IMR-90 (cell line): Measurements from ENCODE around the gene SMC1B. TPM values are rescaled to one million over a fixed set of nuclear protein-coding genes. Genes with fewer than 3 reads are reported as not detected.

Experiments used
- ATAC-seq: fragments of 200-7000 bp; cut with Tn5 transposase; 2 replicates; pipeline ENCODE4 v1.9.1; 2020; ENCODE audit warnings: low read depth, mild to moderate bottlenecking, moderate library complexity
- BruUV-seq: library from RNA; stranded (reverse); fragments of 400-500 nt; replicated peaks from 2 replicates; lab custom pipeline; 2021; lab: Mats Ljungman, UMichigan
- CTCF ChIA-PET: fragments of 300-600 bp; formaldehyde crosslinking; extraction: SDS; loops from one replicate; lab custom pipeline; 2021; ENCODE audit warnings: antibody characterized with exemption; lab: Yijun Ruan, JAX
- POLR2A ChIA-PET: fragments of 300-600 bp; sonication (Branson Sonifier 250); formaldehyde crosslinking; loops from one replicate; lab custom pipeline; 2022; ENCODE audit warnings: antibody characterized with exemption; ENCODE audit not compliant: unreplicated experiment; lab: Charles Lee
- DNase-seq: peaks from one replicate; pipeline ENCODE4 v3.0.0; 2013
- H2AFZ ChIP-seq: replicated peaks from 2 replicates; pipeline ENCODE3; 2013; ENCODE audit warnings: low read length, mild to moderate bottlenecking; ENCODE audit not compliant: poor library complexity
- H2AK5ac ChIP-seq: 2 replicates; pipeline ENCODE4 v1.6.1; 2013; ENCODE audit warnings: low read depth, low read length, inconsistent platforms
- H2AK9ac ChIP-seq: replicated peaks from 2 replicates; pipeline ENCODE3; 2013; ENCODE audit warnings: mild to moderate bottlenecking, low read depth, low read length, moderate library complexity; ENCODE audit not compliant: poor library complexity
- H2BK120ac ChIP-seq: 2 replicates; pipeline ENCODE4 v1.6.1; 2013; ENCODE audit warnings: low read depth, low read length, inconsistent platforms
- H2BK15ac ChIP-seq: 3 replicates; pipeline ENCODE4 v1.6.1; 2013; ENCODE audit warnings: low read depth, low read length, inconsistent platforms
- H2BK20ac ChIP-seq: 2 replicates; pipeline ENCODE4 v1.6.1; 2013; ENCODE audit warnings: low read depth, mild to moderate bottlenecking, inconsistent platforms, low read length, moderate library complexity
- H2BK5ac ChIP-seq: 2 replicates; pipeline ENCODE4 v1.6.1; 2013; ENCODE audit warnings: mild to moderate bottlenecking, low read depth, low read length, inconsistent platforms; ENCODE audit not compliant: poor library complexity, severe bottlenecking
- H3K14ac ChIP-seq: replicated peaks from 2 replicates; pipeline ENCODE4 v1.6.1; 2013; ENCODE audit warnings: low read depth, low read length, inconsistent platforms
- H3K18ac ChIP-seq: 2 replicates; pipeline ENCODE4 v1.6.1; 2013; ENCODE audit warnings: low read depth, low read length, control low read depth
- H3K23ac ChIP-seq: 2 replicates; pipeline ENCODE4 v1.6.1; 2013; ENCODE audit warnings: low read depth, low read length, inconsistent platforms
- H3K27ac ChIP-seq: 2 replicates; pipeline ENCODE4 v1.5.1; 2013; ENCODE audit warnings: mild to moderate bottlenecking, control low read depth, low read length; ENCODE audit not compliant: insufficient read depth
- H3K27me3 ChIP-seq: 2 replicates; pipeline ENCODE4 v1.6.1; 2013; ENCODE audit warnings: low read length; ENCODE audit not compliant: control insufficient read depth, insufficient read depth
- H3K36me3 ChIP-seq: 2 replicates; pipeline ENCODE4 v1.6.1; 2013; ENCODE audit warnings: low read length, mixed read lengths; ENCODE audit not compliant: control insufficient read depth, insufficient read depth
- H3K4ac ChIP-seq: 2 replicates; pipeline ENCODE4 v1.6.1; 2013; ENCODE audit warnings: low read depth, low read length, inconsistent platforms
- H3K4me1 ChIP-seq: 2 replicates; pipeline ENCODE4 v1.6.1; 2013; ENCODE audit warnings: low read length, mixed read lengths; ENCODE audit not compliant: control insufficient read depth, insufficient read depth
- H3K4me2 ChIP-seq: 2 replicates; pipeline ENCODE4 v1.6.1; 2013; ENCODE audit warnings: low read depth, mild to moderate bottlenecking, control low read depth, low read length, moderate library complexity
- H3K4me3 ChIP-seq: 2 replicates; pipeline ENCODE4 v1.5.1; 2013; ENCODE audit warnings: low read depth, mild to moderate bottlenecking, control low read depth, low read length, moderate library complexity; ENCODE audit not compliant: insufficient read depth
- H3K56ac ChIP-seq: 2 replicates; pipeline ENCODE4 v1.6.1; 2013; ENCODE audit warnings: low read length, inconsistent platforms; ENCODE audit not compliant: insufficient read depth; ENCODE audit errors: extremely low read depth
- H3K79me1 ChIP-seq, 2 experiments: 2 replicates each; pipeline ENCODE4 v1.6.1; 2013; ENCODE audit warnings: low read length in 2 of 2, inconsistent platforms in 1 of 2, low read depth in 1 of 2
- H3K9ac ChIP-seq: 2 replicates; pipeline ENCODE4 v1.6.1; 2013; ENCODE audit warnings: low read depth, low read length, control low read depth
- H3K9me1 ChIP-seq: 2 replicates; pipeline ENCODE4 v1.6.1; 2013; ENCODE audit warnings: low read length, inconsistent platforms; ENCODE audit not compliant: insufficient read depth
- H3K9me3 ChIP-seq: 2 replicates; pipeline ENCODE4 v1.6.1; 2013; ENCODE audit warnings: low read length; ENCODE audit not compliant: control insufficient read depth, insufficient read depth
- H4K20me1 ChIP-seq: 2 replicates; pipeline ENCODE4 v1.6.1; 2013; ENCODE audit warnings: low read length, inconsistent platforms; ENCODE audit not compliant: insufficient read depth
- H4K5ac ChIP-seq: 2 replicates; pipeline ENCODE4 v1.6.1; 2013; ENCODE audit warnings: mild to moderate bottlenecking, low read depth, low read length, control low read depth
- H4K8ac ChIP-seq, 2 experiments: 2 replicates each; pipeline ENCODE4 v1.6.1; 2013; ENCODE audit warnings: low read depth in 2 of 2, low read length in 2 of 2, control low read depth in 1 of 2, inconsistent platforms in 1 of 2
- H4K91ac ChIP-seq: 2 replicates; pipeline ENCODE4 v1.6.1; 2013; ENCODE audit warnings: low read depth, low read length, inconsistent platforms; ENCODE audit not compliant: insufficient read depth
- BHLHE40 ChIP-seq: fragments of 150-350 bp; IDR thresholded peaks from 2 replicates; pipeline ENCODE4 v1.6.1; 2016; ENCODE audit warnings: mild to moderate bottlenecking, low read depth, low read length
- CEBPB ChIP-seq: IDR thresholded peaks from 2 replicates; pipeline ENCODE4 v1.6.1; 2012; ENCODE audit warnings: low read depth, low read length, improper control_type of control experiment
- CHD1 ChIP-seq: IDR thresholded peaks from 2 replicates; pipeline ENCODE4 v1.6.1; 2012; ENCODE audit warnings: low read depth, low read length, improper control_type of control experiment
- FOS ChIP-seq: fragments of 150-350 bp; IDR thresholded peaks from 2 replicates; pipeline ENCODE4 v1.6.1; 2016; ENCODE audit warnings: low read depth, low read length
- MAFK ChIP-seq: IDR thresholded peaks from 2 replicates; pipeline ENCODE4 v1.6.1; 2012; ENCODE audit warnings: low read depth, low read length, improper control_type of control experiment
- MAZ ChIP-seq: IDR thresholded peaks from 2 replicates; pipeline ENCODE4 v1.6.1; 2012; ENCODE audit warnings: low read depth, mild to moderate bottlenecking, low read length, improper control_type of control experiment, moderate library complexity, borderline replicate concordance
- MXI1 ChIP-seq: IDR thresholded peaks from 2 replicates; pipeline ENCODE4 v1.6.1; 2012; ENCODE audit warnings: low read depth, mild to moderate bottlenecking, low read length, moderate library complexity, borderline replicate concordance
- NFE2L2 ChIP-seq: fragments of 150-350 bp; IDR thresholded peaks from 2 replicates; pipeline ENCODE4 v1.6.1; 2016; ENCODE audit warnings: low read depth, mild to moderate bottlenecking, low read length
- POLR2A ChIP-seq: IDR thresholded peaks from 2 replicates; pipeline ENCODE4 v1.6.1; 2012; ENCODE audit warnings: mild to moderate bottlenecking, low read depth, low read length
- RAD21 ChIP-seq: IDR thresholded peaks from 2 replicates; pipeline ENCODE4 v1.6.1; 2012; ENCODE audit warnings: low read length, improper control_type of control experiment
- RCOR1 ChIP-seq: IDR thresholded peaks from 2 replicates; pipeline ENCODE4 v1.6.1; 2012; ENCODE audit warnings: mild to moderate bottlenecking, low read length, improper control_type of control experiment; ENCODE audit not compliant: insufficient replicate concordance
- RFX5 ChIP-seq: IDR thresholded peaks from 2 replicates; pipeline ENCODE4 v1.8.0; 2012; ENCODE audit warnings: low read depth, mild to moderate bottlenecking, low read length, moderate library complexity
- SMC3 ChIP-seq: fragments of 150-350 bp; IDR thresholded peaks from 2 replicates; pipeline ENCODE4 v1.6.1; 2016; ENCODE audit warnings: low read depth, mild to moderate bottlenecking, antibody characterized with exemption, low read length, moderate library complexity
- WGBS, 2 experiments: methylation state at CpG; one replicate each; pipeline versions ENCODE4 v1.1.5 to v1.1.7; 2013; ENCODE audit warnings: missing lambda C conversion rate in 2 of 2; ENCODE audit not compliant: insufficient read length in 1 of 2; ENCODE audit errors: extremely low coverage in 2 of 2; 5-methylcytosine and 5-hydroxymethylcytosine counted together
- dilution Hi-C: fragments of 300-500 bp; cut with HindIII; formaldehyde crosslinking; loops from one replicate; pipeline ENCODE4 v1.14.3; 2018; ENCODE audit warnings: low sequenced_read_pairs; ENCODE audit not compliant: unreplicated experiment
- in situ Hi-C: fragments of 300-500 bp; cut with MboI; formaldehyde crosslinking; loops from 3 replicates; pipeline ENCODE4 v1.14.3; 2019; ENCODE audit warnings: low sequenced_read_pairs, inconsistent platforms, mixed read lengths
- intact Hi-C: fragments of 100-400 bp; cut with micrococcal nuclease; formaldehyde crosslinking; loops from 2 replicates; pipeline ENCODE4 v1.10.0; 2022
- polyA plus RNA-seq, 3 experiments: library from polyadenylated mRNA; depleted of rRNA; stranded (reverse); fragments of >200 nt; gene quantifications; 2 replicates each; pipeline ENCODE4 v1.2.3, GENCODE V29; 2012; ENCODE audit warnings: low replicate concordance in 1 of 3
- total RNA-seq: library from RNA; depleted of rRNA; stranded (reverse); fragments of >200 nt; gene quantifications from 2 replicates; pipeline ENCODE4 v1.2.3, GENCODE V29; 2012
- TF ChIP-seq, protein P1 (sequence below): fragments of 150-350 bp; IDR thresholded peaks from 2 replicates; pipeline ENCODE4 v1.6.1; 2016; ENCODE audit warnings: low read depth, mild to moderate bottlenecking, low read length, moderate library complexity, borderline replicate concordance
- TF ChIP-seq, protein P2 (sequence below): fragments of 150-350 bp; IDR thresholded peaks from 2 replicates; pipeline ENCODE4 v1.6.1; 2017; ENCODE audit warnings: mild to moderate bottlenecking, antibody characterized with exemption, low read length, low read depth
- TF ChIP-seq, protein P3 (sequence below): conservative IDR thresholded peaks from 2 replicates; pipeline ENCODE4 v1.5.1; 2012; ENCODE audit warnings: mild to moderate bottlenecking, low read depth, low read length, improper control_type of control experiment

Gene SMC1B
- total and polyA plus RNA-seq, 2 of the 4 experiments (the other 2 are of a cell fraction) = not detected

DNA sequence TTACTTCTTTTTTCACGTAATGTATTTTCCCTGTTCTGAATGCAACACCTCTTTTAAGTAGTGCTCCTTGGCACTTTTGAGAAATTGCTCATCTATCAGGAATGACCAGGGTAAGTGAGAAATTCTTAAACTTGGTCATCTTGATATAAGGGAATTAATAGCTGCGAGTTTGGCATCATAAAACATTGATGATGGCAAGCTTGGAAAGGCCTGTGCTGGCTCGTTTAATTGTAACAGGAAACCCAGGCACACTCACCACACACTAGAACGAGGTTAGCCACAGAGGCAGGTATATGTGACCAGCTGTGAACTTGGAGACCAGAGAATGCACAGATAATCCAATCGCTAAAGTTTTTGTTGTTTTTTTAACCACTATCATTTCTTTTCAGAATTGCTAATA lies 79.3 kb downstream of the SMC1B start:
- POLR2A ChIA-PET = interaction anchor here (0.6 kb wide), 1 partner anchor 35 kb away, joined by 3 read pairs; no protein-coding TSS in a partner anchor
- in situ Hi-C loops (no loop called here), intact Hi-C loops (no loop called here), dilution Hi-C loops (no loop called here)
- Histone ChIP-seq H2BK120ac (no peak overlapping the region), H3K4me3 (no peak overlapping the region), H2BK20ac (no peak overlapping the region), H2AFZ (no peak overlapping the region), H3K36me3 (peaks cover 54% of the 10 kb centered on the region), H3K4me2 (no peak overlapping the region), H3K14ac (no peak overlapping the region), H2BK15ac (no peak overlapping the region), H3K4ac (no peak overlapping the region), H3K56ac (no peak overlapping the region), H3K9me3 (no peaks in the 10 kb centered on the region), H2AK5ac (no peak overlapping the region), H3K23ac (no peak overlapping the region), H2BK5ac (no peak overlapping the region), H3K9me1 (no peaks in the 10 kb centered on the region), H4K5ac (no peak overlapping the region), H2AK9ac (no peak overlapping the region), H4K20me1 (no peaks in the 10 kb centered on the region), H4K8ac (no peak overlapping the region), H3K9ac (no peak overlapping the region), H3K18ac (no peak overlapping the region), H3K4me1 (peaks cover 2% of the 10 kb centered on the region; the same call in 1 of the 2 replicates), H3K79me1 (peaks cover 0 to 8% of the 10 kb centered on the region in 2 experiments; a peak in 1 of 4 replicates), H3K27ac (no peak overlapping the region), H3K27me3 (no peaks in the 10 kb centered on the region), H4K91ac (no peak overlapping the region)
- BruUV-seq = no TSS peak
- TF ChIP-seq, protein P1, sequence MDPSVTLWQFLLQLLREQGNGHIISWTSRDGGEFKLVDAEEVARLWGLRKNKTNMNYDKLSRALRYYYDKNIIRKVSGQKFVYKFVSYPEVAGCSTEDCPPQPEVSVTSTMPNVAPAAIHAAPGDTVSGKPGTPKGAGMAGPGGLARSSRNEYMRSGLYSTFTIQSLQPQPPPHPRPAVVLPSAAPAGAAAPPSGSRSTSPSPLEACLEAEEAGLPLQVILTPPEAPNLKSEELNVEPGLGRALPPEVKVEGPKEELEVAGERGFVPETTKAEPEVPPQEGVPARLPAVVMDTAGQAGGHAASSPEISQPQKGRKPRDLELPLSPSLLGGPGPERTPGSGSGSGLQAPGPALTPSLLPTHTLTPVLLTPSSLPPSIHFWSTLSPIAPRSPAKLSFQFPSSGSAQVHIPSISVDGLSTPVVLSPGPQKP = no peak
- TF ChIP-seq NFE2L2 = no peak
- no peak for TF ChIP-seq MAFK
- TF ChIP-seq, protein P2, sequence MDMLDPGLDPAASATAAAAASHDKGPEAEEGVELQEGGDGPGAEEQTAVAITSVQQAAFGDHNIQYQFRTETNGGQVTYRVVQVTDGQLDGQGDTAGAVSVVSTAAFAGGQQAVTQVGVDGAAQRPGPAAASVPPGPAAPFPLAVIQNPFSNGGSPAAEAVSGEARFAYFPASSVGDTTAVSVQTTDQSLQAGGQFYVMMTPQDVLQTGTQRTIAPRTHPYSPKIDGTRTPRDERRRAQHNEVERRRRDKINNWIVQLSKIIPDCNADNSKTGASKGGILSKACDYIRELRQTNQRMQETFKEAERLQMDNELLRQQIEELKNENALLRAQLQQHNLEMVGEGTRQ = no peak
- TF ChIP-seq POLR2A = no peak
- no peak for TF ChIP-seq SMC3
- no peak for TF ChIP-seq RFX5
- no peak for TF ChIP-seq RCOR1
- TF ChIP-seq, protein P3, sequence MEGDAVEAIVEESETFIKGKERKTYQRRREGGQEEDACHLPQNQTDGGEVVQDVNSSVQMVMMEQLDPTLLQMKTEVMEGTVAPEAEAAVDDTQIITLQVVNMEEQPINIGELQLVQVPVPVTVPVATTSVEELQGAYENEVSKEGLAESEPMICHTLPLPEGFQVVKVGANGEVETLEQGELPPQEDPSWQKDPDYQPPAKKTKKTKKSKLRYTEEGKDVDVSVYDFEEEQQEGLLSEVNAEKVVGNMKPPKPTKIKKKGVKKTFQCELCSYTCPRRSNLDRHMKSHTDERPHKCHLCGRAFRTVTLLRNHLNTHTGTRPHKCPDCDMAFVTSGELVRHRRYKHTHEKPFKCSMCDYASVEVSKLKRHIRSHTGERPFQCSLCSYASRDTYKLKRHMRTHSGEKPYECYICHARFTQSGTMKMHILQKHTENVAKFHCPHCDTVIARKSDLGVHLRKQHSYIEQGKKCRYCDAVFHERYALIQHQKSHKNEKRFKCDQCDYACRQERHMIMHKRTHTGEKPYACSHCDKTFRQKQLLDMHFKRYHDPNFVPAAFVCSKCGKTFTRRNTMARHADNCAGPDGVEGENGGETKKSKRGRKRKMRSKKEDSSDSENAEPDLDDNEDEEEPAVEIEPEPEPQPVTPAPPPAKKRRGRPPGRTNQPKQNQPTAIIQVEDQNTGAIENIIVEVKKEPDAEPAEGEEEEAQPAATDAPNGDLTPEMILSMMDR = no peak
- no peak for TF ChIP-seq RAD21
- TF ChIP-seq FOS = no peak
- no peak for TF ChIP-seq BHLHE40
- no peak for TF ChIP-seq CEBPB
- no peak for TF ChIP-seq MXI1
- no peak for TF ChIP-seq CHD1
- no peak for TF ChIP-seq MAZ
- no CpG with 5 or more reads among the region's 5 CpGs for WGBS, 2 experiments
- CTCF ChIA-PET = no interaction called here
- DNase-seq (no peak), ATAC-seq (no peak)
